T-helper 2 cell treated with Interferon-gamma antibody and Interleukin-4, amounts not matched to agents 100 ng/mL and 5 ng/mL, for 36 hours (primary cell): ENCODE results near the gene LNPEP. TPM values are rescaled to one million over a fixed set of nuclear protein-coding genes. Genes with fewer than 3 reads are reported as not detected.

Source experiments
- intact Hi-C: fragments of 100-400 bp; cut with micrococcal nuclease; formaldehyde crosslinking; loops from one replicate; pipeline ENCODE4 v1.15.1; 2023
- total RNA-seq: library from RNA; stranded (reverse); gene quantifications from 2 replicates; pipeline ENCODE4 v1.2.3, GENCODE V29; 2022

Gene LNPEP
- total RNA-seq, 1 donor from 2014 or later = 72.4 TPM

- intact Hi-C loops = no loop called here
Measured at GRCh38 chr5:96928931-96929708, 6.8 kb upstream of the LNPEP start.

- intact Hi-C loops = loop anchor here (5.0 kb wide), 1 partner anchor 393 kb away; no protein-coding TSS in a partner anchor
Measured at GRCh38 chr5:96930058-96930457, 5.8 kb upstream of the LNPEP start.

- intact Hi-C loops = loop anchor here (5.0 kb wide), 1 partner anchor 393 kb away; no protein-coding TSS in a partner anchor
Measured at GRCh38 chr5:96930589-96930988, 5.3 kb upstream of the LNPEP start.

GRCh38 chr5:96931037-96931436 is 4.8 kb upstream of the LNPEP start:
- intact Hi-C loops = loop anchor here (5.0 kb wide), 1 partner anchor 394 kb away; no protein-coding TSS in a partner anchor

- intact Hi-C loops = loop anchor here (5.0 kb wide), 1 partner anchor 394 kb away; no protein-coding TSS in a partner anchor
Measured at GRCh38 chr5:96931605-96932004, 4.3 kb upstream of the LNPEP start.

- intact Hi-C loops = loop anchor here (5.0 kb wide), 1 partner anchor 395 kb away; no protein-coding TSS in a partner anchor
Measured at GRCh38 chr5:96932026-96932425, 3.9 kb upstream of the LNPEP start.

GRCh38 chr5:96933764-96934707 is 1.8 kb upstream of the LNPEP start:
- intact Hi-C loops = loop anchor here (2.0 to 5.0 kb wide), 2 partner anchors 117 to 397 kb away; no protein-coding TSS in a partner anchor

GRCh38 chr5:96934708-96935558 is 947 bp upstream of the LNPEP start:
- intact Hi-C loops = loop anchor here (1.0 to 5.0 kb wide), 12 partner anchors 26 to 1994 kb away; partner anchors contain the start of genes CAST, CHD1, ELL2 and ERAP1

- intact Hi-C loops = loop anchor here (2.0 kb wide), 1 partner anchor 226 kb away; no protein-coding TSS in a partner anchor
Measured at GRCh38 chr5:96936431-96937320, 796 bp downstream of the LNPEP start.

- intact Hi-C loops = no loop called here
Measured at GRCh38 chr5:96940586-96940985, 4.7 kb downstream of the LNPEP start.

GRCh38 chr5:96941140-96941539 is 5.3 kb downstream of the LNPEP start:
- intact Hi-C loops = no loop called here

GRCh38 chr5:96942078-96942477 is 6.2 kb downstream of the LNPEP start:
- intact Hi-C loops = no loop called here

- intact Hi-C loops = no loop called here
Measured at GRCh38 chr5:96942911-96943310, 7.0 kb downstream of the LNPEP start.

GRCh38 chr5:96943799-96944198 is 7.9 kb downstream of the LNPEP start:
- intact Hi-C loops = no loop called here

GRCh38 chr5:96945144-96945897 is 9.4 kb downstream of the LNPEP start:
- intact Hi-C loops = no loop called here

GRCh38 chr5:96946381-96946780 is 10.5 kb downstream of the LNPEP start:
- intact Hi-C loops = no loop called here

- intact Hi-C loops = no loop called here
Measured at GRCh38 chr5:96952118-96952750, 16.4 kb downstream of the LNPEP start.

GRCh38 chr5:96952974-96953730 is 17.3 kb downstream of the LNPEP start:
- intact Hi-C loops = no loop called here
